Stimulated activated naive CD4-positive, alpha-beta T cell treated with Interleukin-2 at 50 U/mL for 16 hours (primary cell): ENCODE measurements around the gene ACOXL.

Source experiments
- DNase-seq: peaks from one replicate; lab custom pipeline; 2025; lab: John Stamatoyannopoulos, UW

The ACOXL gene

GRCh38 chr2:110794390-110794789 is 62.0 kb downstream of the ACOXL start:
- no peak for DNase-seq

GRCh38 chr2:110794951-110795350 is 62.6 kb downstream of the ACOXL start:
- DNase-seq, result no peak

- no peak for DNase-seq
These were observed 64.4 kb downstream of the ACOXL start for GRCh38 chr2:110796716-110797301.

- no peak for DNase-seq
These were observed 67.0 kb downstream of the ACOXL start for GRCh38 chr2:110799376-110799775.

GRCh38 chr2:110800611-110801402 is 68.4 kb downstream of the ACOXL start:
- no peak for DNase-seq

GRCh38 chr2:110802208-110802932 is 70.0 kb downstream of the ACOXL start:
- DNase-seq, result no peak

GRCh38 chr2:110804433-110804832 is 72.1 kb downstream of the ACOXL start:
- no peak for DNase-seq

GRCh38 chr2:110804915-110805314 is 72.5 kb downstream of the ACOXL start:
- peak; percentile 73 for DNase-seq

GRCh38 chr2:110805894-110806452 is 73.6 kb downstream of the ACOXL start:
- no peak for DNase-seq

GRCh38 chr2:110807522-110807921 is 75.1 kb downstream of the ACOXL start:
- no peak for DNase-seq

GRCh38 chr2:110810404-110810803 is 78.0 kb downstream of the ACOXL start:
- DNase-seq, result no peak

- DNase-seq, result no peak
These were observed 80.6 kb downstream of the ACOXL start for GRCh38 chr2:110812726-110813645.

GRCh38 chr2:110813896-110814295 is 81.5 kb downstream of the ACOXL start:
- DNase-seq, result no peak

- no peak for DNase-seq
These were observed 83.6 kb downstream of the ACOXL start for GRCh38 chr2:110815938-110816337.

- no peak for DNase-seq
These were observed 84.3 kb downstream of the ACOXL start for GRCh38 chr2:110816404-110817365.

GRCh38 chr2:110818767-110819481 is 86.6 kb downstream of the ACOXL start:
- DNase-seq, result no peak

GRCh38 chr2:110819711-110820110 is 87.3 kb downstream of the ACOXL start:
- no peak for DNase-seq

- DNase-seq, result no peak
These were observed 87.8 kb downstream of the ACOXL start for GRCh38 chr2:110820128-110820527.

GRCh38 chr2:110823165-110823564 is 90.8 kb downstream of the ACOXL start:
- no peak for DNase-seq

GRCh38 chr2:110827511-110827910 is 95.1 kb downstream of the ACOXL start:
- DNase-seq, result no peak
